Psoas muscle (tissue), 8 donors: ENCODE data around the gene DSTN. TPM values are rescaled to one million over a fixed set of nuclear protein-coding genes. Genes with fewer than 3 reads are reported as not detected.

Source experiments
- ATAC-seq, 4 donors: fragments of 200-7000 bp; cut with Tn5 transposase; one replicate each; pipeline ENCODE4 v1.9.1; 2020; ENCODE audit warnings: moderate library complexity in 3 of 4, mild to moderate bottlenecking in 2 of 4
- DNase-seq, 2 donors: peaks; one replicate each; pipeline ENCODE4 v3.0.0-alpha.2; 2020
- H3K27ac ChIP-seq: fragments of 200-600 bp; one replicate; pipeline ENCODE4 v1.8.0; 2022
- H3K27me3 ChIP-seq, 3 donors: fragments of 200-600 bp in 1 of 3; one replicate each; pipeline versions ENCODE4 v1.6.1 to v1.8.0; 2013 to 2022; ENCODE audit warnings: low read length in 2 of 3, mild to moderate bottlenecking in 2 of 3, moderate library complexity in 1 of 3; ENCODE audit not compliant: insufficient read depth in 3 of 3
- H3K36me3 ChIP-seq, 2 donors: fragments of 200-600 bp in 1 of 2; one replicate each; pipeline versions ENCODE4 v1.6.1 to v1.8.0; 2013 to 2022; ENCODE audit warnings: low read depth in 1 of 2, mild to moderate bottlenecking in 1 of 2, moderate library complexity in 1 of 2; ENCODE audit not compliant: insufficient read depth in 1 of 2
- H3K4me1 ChIP-seq: fragments of 200-600 bp; one replicate; pipeline ENCODE4 v1.8.0; 2022
- H3K4me3 ChIP-seq: fragments of 200-600 bp; one replicate; pipeline ENCODE4 v1.8.0; 2022; ENCODE audit warnings: mild to moderate bottlenecking
- H3K9me3 ChIP-seq: fragments of 200-600 bp; one replicate; pipeline ENCODE4 v1.8.0; 2022
- WGBS, 3 donors: extraction: QIAGEN DNeasy Blood & Tissue Kit; methylation state at CpG; one replicate each; pipeline versions ENCODE4 v1.1.6 to v1.1.7; 2013; 5-methylcytosine and 5-hydroxymethylcytosine counted together
- intact Hi-C, 2 donors: fragments of 100-400 bp; cut with DNase I; formaldehyde crosslinking; loops; one replicate each; pipeline versions ENCODE4 v1.11.0 to v1.14.2; 2022
- polyA plus RNA-seq, 3 donors: library from polyadenylated mRNA; stranded (reverse); fragments of 200-250 nt; gene quantifications; one replicate each; pipeline ENCODE4 v1.2.3, GENCODE V29; 2013
- total RNA-seq, 4 donors: library from RNA; stranded (reverse); fragmentation: NEBNext Ultra II Directional in 2 of 4; extraction: Animal tissue kit (Norgen Biotek cat#: 25700) in 2 of 4; gene quantifications; one replicate each; pipeline versions ENCODE4 v1.2.1 to v1.2.4, GENCODE V29; 2021 to 2023
- TF ChIP-seq, protein P1 (sequence below): fragments of 200-600 bp; IDR thresholded peaks from one replicate; pipeline ENCODE4 v1.8.0; 2022; ENCODE audit warnings: antibody characterized with exemption
- donor health status: healthy with polysubstance abuse.
- donor health status: DM: no; HTN: no; CAD: no; lungs with moderate emphysema.
- donor health status: Bipolar disorder and iron deficiency.
- donor health status: healthy.
- donor health status: DM: yes; HTN: yes; CAD: no.
- donor health status: DM: no; HTN: no; CAD: no.
- donor health status: DM: no; HTN: no; CAD: no.
- donor health status: DM: yes; HTN: yes; CAD: no.

The DSTN gene
- total and polyA plus RNA-seq, 7 donors: 45.6 to 202 (median 82.3) TPM

DNA sequence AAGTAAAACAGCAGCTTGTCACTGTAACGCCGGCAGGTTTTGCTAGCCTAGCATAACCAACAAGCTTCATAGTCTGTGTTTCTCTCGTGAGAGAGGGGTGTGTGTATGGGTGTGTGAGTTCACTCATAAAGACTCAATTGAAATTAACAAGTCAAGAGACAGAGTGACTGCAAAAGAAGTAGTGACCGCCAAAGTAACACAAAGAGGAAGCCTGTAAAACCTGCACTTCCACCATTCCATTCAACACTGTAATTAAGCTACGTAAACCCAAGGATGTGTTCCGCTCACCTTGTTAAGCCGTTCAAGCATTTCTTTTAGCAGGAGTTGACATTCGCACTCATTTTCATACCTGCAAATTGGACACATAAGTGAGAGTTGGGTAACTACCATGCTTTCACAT lies 45.3 kb upstream of the DSTN start:
- Histone ChIP-seq H3K4me3 (no peak overlapping the region), H3K9me3 (no peaks in the 10 kb centered on the region), H3K4me1 (peaks cover 5% of the 10 kb centered on the region), H3K27ac (no peak overlapping the region), H3K27me3 (no peaks in the 10 kb centered on the region), H3K36me3 (no peaks in the 10 kb centered on the region)
- no peak for ATAC-seq
- WGBS, 3 donors: 80 to 88% (median 81%) methylated on average over 8 of the region's 8 CpGs
- TF ChIP-seq, protein P1, sequence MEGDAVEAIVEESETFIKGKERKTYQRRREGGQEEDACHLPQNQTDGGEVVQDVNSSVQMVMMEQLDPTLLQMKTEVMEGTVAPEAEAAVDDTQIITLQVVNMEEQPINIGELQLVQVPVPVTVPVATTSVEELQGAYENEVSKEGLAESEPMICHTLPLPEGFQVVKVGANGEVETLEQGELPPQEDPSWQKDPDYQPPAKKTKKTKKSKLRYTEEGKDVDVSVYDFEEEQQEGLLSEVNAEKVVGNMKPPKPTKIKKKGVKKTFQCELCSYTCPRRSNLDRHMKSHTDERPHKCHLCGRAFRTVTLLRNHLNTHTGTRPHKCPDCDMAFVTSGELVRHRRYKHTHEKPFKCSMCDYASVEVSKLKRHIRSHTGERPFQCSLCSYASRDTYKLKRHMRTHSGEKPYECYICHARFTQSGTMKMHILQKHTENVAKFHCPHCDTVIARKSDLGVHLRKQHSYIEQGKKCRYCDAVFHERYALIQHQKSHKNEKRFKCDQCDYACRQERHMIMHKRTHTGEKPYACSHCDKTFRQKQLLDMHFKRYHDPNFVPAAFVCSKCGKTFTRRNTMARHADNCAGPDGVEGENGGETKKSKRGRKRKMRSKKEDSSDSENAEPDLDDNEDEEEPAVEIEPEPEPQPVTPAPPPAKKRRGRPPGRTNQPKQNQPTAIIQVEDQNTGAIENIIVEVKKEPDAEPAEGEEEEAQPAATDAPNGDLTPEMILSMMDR: no peak
- no peak for DNase-seq
- intact Hi-C loops: no loop called here

DNA sequence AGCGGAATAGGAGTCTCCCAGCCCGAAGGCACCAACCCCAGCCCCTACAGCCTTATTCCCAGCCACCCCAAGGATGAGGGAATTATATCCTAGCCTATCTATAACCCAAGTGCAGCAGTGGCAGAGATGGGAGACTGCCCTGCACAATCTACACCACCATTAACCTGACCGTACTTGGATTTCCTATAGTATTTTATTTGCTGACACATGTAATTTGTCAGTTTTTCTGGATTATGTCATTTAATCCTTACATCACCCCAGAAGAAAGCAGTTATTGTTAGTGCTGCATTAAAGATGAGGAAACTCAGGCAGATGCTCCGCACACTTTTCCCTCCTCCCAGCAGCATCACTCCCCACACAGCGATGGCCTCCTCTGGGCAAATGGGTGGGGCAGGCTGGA lies 44.7 kb upstream of the DSTN start:
- ATAC-seq (no peak), DNase-seq (no peak)
- Histone ChIP-seq H3K27ac (no peak overlapping the region), H3K4me1 (peaks cover 5% of the 10 kb centered on the region), H3K4me3 (no peak overlapping the region), H3K9me3 (no peaks in the 10 kb centered on the region), H3K27me3 (no peaks in the 10 kb centered on the region), H3K36me3 (no peaks in the 10 kb centered on the region)
- intact Hi-C loops: no loop called here
- TF ChIP-seq, protein P1: no peak
- 90 to 93% (median 93%) methylated on average over 5 of the region's 5 CpGs for WGBS, 3 donors

DNA sequence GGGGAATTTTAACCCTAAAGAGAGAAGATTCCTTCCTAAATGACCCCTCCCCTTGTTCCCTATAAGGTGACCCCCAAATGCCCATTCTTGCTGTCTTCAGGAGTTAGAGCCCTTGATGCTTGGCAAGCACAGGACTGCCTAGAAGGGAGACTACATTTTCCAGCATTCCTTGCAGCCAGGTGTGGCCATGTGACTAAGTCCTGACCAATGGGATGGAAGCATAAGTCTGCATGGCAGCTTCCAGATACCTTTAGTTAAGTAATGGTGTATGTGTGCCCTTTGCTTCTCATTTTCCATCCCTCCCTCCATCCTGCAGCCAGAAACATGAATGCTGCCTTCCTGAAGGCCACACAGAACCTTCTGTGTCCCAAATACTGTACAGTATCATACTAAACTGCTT lies 44.2 kb upstream of the DSTN start:
- no peaks in the 10 kb centered on the region for H3K27me3 ChIP-seq
- no peak overlapping the region for H3K4me3 ChIP-seq
- H3K27ac ChIP-seq: no peak overlapping the region
- no peaks in the 10 kb centered on the region for H3K9me3 ChIP-seq
- intact Hi-C loops: no loop called here
- H3K4me1 ChIP-seq: peaks cover 7% of the 10 kb centered on the region
- no peaks in the 10 kb centered on the region for H3K36me3 ChIP-seq
- TF ChIP-seq, protein P1: no peak
- DNase-seq: no peak
- ATAC-seq: no peak

DNA sequence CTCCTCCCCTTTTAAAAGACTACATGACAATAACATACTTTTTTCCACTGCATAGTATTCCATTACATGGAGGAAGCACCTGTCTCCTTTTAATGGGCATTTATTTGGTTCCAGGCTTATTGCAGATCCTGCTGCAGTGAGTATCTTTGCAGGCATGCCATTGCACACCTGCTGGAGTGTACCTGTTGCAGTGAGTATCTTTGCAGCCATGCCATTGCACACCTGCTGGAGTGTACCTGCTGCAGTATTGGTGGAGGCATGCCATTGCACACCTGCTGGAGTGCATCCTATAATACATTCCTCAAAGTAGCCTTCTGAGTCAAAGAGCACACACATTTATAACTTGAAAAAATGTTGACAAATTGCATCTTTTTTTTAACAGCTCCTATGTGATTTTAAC lies 40.3 kb upstream of the DSTN start:
- Histone ChIP-seq H3K9me3 (no peaks in the 10 kb centered on the region), H3K4me1 (peaks cover 4% of the 10 kb centered on the region), H3K27ac (no peak overlapping the region), H3K4me3 (no peak overlapping the region), H3K36me3 (no peaks in the 10 kb centered on the region), H3K27me3 (no peaks in the 10 kb centered on the region)
- TF ChIP-seq, protein P1: no peak
- no peak for ATAC-seq
- DNase-seq: no peak
- intact Hi-C loops: no loop called here

DNA sequence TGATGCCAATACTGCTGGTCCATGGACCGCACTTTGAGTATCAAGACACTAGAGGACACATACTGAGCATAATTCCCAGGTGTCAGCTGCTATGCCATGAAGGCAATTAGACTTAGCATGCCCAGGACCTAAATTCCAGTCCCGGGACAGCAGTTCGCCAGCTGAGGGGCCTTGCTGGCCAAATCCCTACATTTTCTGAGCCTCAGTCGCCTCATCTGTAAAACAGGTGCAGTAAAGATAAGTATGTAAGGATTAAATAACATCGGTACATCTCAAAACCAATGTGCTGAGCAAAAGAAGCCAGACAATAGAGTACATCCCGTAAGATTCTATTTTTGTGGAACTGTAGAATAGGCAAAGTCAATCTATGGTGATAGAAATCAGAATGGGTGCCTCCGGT lies 39.7 kb upstream of the DSTN start:
- H3K4me1 ChIP-seq: peaks cover 4% of the 10 kb centered on the region
- no peak for ATAC-seq
- H3K4me3 ChIP-seq: peak overlapping the region; percentile 70
- 83 to 89% (median 85%) methylated on average over 7 of the region's 7 CpGs for WGBS, 3 donors
- intact Hi-C loops: loop anchor here in 1 of 2 donors (10.0 kb wide), 2 partner anchors 375 to 465 kb away; no protein-coding TSS in a partner anchor
- no peak for DNase-seq
- no peaks in the 10 kb centered on the region for H3K36me3 ChIP-seq
- H3K27ac ChIP-seq: no peak overlapping the region
- TF ChIP-seq, protein P1: no peak
- no peaks in the 10 kb centered on the region for H3K27me3 ChIP-seq
- H3K9me3 ChIP-seq: no peaks in the 10 kb centered on the region
